ENCODE data around the gene IL22RA1.

IL22RA1 gene

DNA sequence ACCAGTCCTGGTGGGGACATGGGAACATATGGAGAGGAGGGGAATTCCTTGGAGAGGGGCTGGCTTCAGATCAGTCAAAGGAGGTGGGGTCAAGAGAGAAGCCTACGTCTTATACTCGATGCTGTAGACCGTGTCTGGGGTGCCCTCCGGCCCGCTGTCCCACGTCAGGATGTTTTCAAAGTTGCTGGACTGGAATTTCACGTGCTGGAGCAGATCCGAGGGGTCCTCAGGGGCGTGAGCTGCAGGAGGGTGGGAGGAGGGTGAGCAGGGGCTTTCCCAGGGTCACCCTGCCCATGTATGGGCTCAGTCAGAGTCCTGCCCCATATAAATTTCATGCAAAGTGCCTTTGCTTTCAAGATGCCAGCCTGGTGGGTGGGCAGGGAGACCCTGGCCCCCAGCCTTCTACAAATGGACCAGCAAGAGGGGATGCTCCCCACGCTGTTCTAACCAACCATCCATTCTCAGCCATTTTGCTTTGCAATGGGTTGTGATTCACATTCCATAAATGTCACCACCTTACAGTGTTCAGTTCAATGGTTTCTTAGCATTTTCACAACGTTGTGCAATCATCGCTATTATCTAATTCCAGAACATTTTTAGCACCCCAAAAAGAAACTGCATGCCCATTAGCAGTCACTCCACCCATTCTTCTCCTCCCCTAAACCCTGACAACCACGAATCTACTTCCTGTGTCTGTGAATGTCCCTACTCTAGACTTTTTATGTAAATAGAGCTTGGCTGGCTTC is 4.3 kb downstream of the IL22RA1 start:
- no peak for DNase-seq (ENCODE audit: low read depth)
- H3K4me3 ChIP-seq (replicated peaks; ENCODE audit: low read depth, low read length) = no peak overlapping the region
- TF ChIP-seq, protein P1, sequence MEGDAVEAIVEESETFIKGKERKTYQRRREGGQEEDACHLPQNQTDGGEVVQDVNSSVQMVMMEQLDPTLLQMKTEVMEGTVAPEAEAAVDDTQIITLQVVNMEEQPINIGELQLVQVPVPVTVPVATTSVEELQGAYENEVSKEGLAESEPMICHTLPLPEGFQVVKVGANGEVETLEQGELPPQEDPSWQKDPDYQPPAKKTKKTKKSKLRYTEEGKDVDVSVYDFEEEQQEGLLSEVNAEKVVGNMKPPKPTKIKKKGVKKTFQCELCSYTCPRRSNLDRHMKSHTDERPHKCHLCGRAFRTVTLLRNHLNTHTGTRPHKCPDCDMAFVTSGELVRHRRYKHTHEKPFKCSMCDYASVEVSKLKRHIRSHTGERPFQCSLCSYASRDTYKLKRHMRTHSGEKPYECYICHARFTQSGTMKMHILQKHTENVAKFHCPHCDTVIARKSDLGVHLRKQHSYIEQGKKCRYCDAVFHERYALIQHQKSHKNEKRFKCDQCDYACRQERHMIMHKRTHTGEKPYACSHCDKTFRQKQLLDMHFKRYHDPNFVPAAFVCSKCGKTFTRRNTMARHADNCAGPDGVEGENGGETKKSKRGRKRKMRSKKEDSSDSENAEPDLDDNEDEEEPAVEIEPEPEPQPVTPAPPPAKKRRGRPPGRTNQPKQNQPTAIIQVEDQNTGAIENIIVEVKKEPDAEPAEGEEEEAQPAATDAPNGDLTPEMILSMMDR (IDR thresholded peaks at IDR 0.05; ENCODE audit: low read length, missing control alignments) = no peak

DNA sequence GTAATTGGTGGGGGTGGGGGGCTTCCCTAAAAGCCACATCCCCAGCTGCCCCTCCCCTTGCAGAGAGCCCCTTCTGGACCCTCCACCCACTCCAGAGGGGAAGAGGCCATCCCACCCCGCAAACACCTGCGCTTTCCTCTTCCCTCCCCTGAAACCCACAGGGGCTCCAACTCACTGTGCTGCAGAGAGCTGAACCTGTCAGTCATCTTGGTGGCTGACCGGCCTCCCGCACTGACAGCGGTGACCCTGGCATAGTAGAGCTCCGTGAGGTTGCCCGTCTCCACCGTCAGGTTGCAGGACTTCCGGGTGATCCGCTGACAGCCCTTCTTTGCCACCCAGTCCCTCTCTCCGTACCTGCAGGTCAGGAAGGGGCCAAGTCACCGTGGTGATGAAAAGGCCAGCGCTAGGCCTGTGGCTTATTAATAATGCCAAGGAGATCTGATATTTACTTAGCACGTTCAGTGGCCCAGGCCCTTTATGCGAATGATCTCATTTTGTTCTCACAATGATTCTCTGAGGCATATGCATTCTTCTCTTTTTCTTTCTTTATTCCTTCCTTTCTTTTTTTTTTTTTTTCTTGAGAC is 5.9 kb downstream of the IL22RA1 start:
- no peak for DNase-seq (ENCODE audit: low read depth)
- no peak overlapping the region for H3K4me3 ChIP-seq (replicated peaks; ENCODE audit: low read depth, low read length)
- TF ChIP-seq, protein P1 (IDR thresholded peaks at IDR 0.05; ENCODE audit: low read length, missing control alignments) = no peak

DNA sequence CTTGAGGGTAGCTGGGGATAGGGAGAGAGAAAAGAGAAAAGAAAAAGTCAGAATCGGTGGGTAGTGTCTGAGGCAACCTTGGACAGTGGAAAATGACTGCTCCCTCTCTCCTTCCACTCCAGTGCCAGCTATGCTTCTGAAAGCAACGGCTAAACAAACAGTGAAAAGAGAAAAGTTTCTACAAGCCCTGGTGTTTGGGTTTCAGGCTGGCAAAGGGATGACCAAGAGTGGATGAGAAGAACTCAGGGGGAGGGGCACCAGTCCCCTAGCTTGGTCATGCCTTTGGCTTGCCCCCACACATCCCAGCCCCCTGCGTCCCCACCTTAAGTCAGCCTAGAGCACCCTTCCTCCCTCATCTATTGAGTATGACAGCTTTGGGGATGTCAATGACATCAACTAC is 8.6 kb downstream of the IL22RA1 start:
- DNase-seq (ENCODE audit: low read depth) = no peak
- TF ChIP-seq, protein P1 (IDR thresholded peaks at IDR 0.05; ENCODE audit: low read length, missing control alignments) = no peak
- H3K4me3 ChIP-seq (replicated peaks; ENCODE audit: low read depth, low read length) = no peak overlapping the region

DNA sequence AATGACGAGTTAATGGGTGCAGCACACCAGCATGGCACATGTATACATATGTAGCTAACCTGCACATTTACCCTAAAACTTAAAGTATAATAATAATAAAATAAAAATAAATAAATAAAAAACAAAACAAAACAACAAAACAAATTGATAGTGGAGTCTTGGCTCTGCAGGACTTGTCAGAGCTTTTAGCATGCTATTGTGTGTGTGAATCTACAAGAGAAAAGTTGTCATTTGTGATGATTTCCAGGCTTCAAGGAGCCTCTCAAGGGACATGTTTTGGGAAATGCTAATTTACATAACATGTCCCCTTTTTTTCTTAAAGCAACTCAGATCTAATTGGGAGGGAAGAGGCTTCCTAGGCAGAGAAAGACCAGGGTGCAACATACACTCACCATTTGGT is 9.1 kb downstream of the IL22RA1 start:
- TF ChIP-seq, protein P1 (IDR thresholded peaks at IDR 0.05; ENCODE audit: low read length, missing control alignments) = no peak
- DNase-seq (ENCODE audit: low read depth) = no peak
- no peak overlapping the region for H3K4me3 ChIP-seq (replicated peaks; ENCODE audit: low read depth, low read length)

DNA sequence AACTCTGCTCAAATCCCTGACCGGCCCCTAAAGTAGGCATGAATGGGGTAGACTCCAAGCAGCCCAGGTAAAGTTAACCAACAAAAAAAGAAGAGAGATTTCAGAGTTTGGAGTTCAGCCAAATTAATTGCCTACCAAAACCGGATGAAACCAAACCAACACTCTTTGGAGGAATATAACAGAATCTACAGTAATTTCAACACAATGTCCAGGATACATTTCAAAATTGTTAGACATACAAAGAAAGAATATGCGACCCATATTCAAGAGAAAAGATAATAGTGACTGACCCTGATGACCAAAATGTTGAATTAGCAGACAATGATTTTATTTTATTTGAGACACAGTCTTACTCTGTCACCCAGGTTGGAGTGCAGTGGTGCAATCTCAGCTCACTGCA is 12.6 kb downstream of the IL22RA1 start:
- no peak for DNase-seq (ENCODE audit: low read depth)
- no peak overlapping the region for H3K4me3 ChIP-seq (replicated peaks; ENCODE audit: low read depth, low read length)
- TF ChIP-seq, protein P1 (IDR thresholded peaks at IDR 0.05; ENCODE audit: low read length, missing control alignments) = no peak

DNA sequence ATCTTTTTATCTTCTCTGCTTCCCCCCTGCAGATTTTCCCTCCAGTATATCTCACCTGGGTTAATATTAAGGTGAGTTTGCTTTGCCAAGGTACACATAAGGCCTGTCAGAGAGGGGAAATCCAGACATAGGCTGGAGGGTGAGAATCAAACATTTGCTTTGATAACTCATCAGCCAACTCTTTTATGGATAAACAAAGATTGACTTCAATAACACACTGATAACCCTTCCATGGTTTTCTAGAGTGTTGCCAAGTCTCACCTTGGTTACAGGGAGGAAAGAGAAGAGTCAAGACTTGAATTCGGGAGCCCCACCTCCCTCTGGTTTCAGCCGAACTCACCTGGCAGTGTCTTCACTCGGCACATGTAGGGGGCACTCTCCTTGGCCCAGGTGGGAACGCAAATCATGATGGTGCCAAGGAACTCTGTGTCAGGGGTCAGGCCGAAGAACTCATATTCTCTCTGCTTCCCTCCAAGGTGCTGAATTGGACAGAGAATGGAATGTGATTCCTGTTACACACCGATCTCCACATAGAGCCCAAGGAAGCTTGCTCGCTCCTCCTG is 15.1 kb downstream of the IL22RA1 start:
- TF ChIP-seq, protein P1 (IDR thresholded peaks at IDR 0.05; ENCODE audit: low read length, missing control alignments) = no peak
- no peak overlapping the region for H3K4me3 ChIP-seq (replicated peaks; ENCODE audit: low read depth, low read length)
- DNase-seq (ENCODE audit: low read depth) = no peak

Data from fibroblast of pulmonary artery (primary cell).